Ureter (tissue), 1 donor: ENCODE data around the gene KDM4B. TPM values are rescaled to one million over a fixed set of nuclear protein-coding genes. Genes with fewer than 3 reads are reported as not detected.

Experiments
- DNase-seq: peaks from one replicate; pipeline ENCODE4 v3.0.0-alpha.2; 2020; ENCODE audit warnings: low spot score
- total RNA-seq: library from RNA; stranded (reverse); gene quantifications from one replicate; pipeline ENCODE4 v1.2.4, GENCODE V29; 2023
- donor health status: DM: yes; HTN: yes; CAD: no.

KDM4B gene
- total RNA-seq, 1 donor from 2014 or later: 58.3 TPM

GRCh38 chr19:5086725-5087439, 118.0 kb downstream of the KDM4B start:
- no peak for DNase-seq

GRCh38 chr19:5089283-5089682, 120.4 kb downstream of the KDM4B start:
- DNase-seq: no peak

GRCh38 chr19:5090465-5091017, 121.6 kb downstream of the KDM4B start:
- no peak for DNase-seq

GRCh38 chr19:5091018-5091683, 122.2 kb downstream of the KDM4B start:
- no peak for DNase-seq

- DNase-seq: no peak
Measured at GRCh38 chr19:5091684-5092480, 123.0 kb downstream of the KDM4B start.

- DNase-seq: no peak
Measured at GRCh38 chr19:5092481-5092843, 123.5 kb downstream of the KDM4B start.

- DNase-seq: no peak
Measured at GRCh38 chr19:5093297-5093928, 124.5 kb downstream of the KDM4B start.

GRCh38 chr19:5093948-5094718, 125.2 kb downstream of the KDM4B start:
- no peak for DNase-seq

- no peak for DNase-seq
Measured at GRCh38 chr19:5094768-5095567, 126.1 kb downstream of the KDM4B start.

GRCh38 chr19:5095568-5095850, 126.6 kb downstream of the KDM4B start:
- DNase-seq: no peak

- DNase-seq: no peak
Measured at GRCh38 chr19:5096536-5096935, 127.6 kb downstream of the KDM4B start.

GRCh38 chr19:5097331-5097930, 128.5 kb downstream of the KDM4B start:
- no peak for DNase-seq

- DNase-seq: no peak
Measured at GRCh38 chr19:5097959-5098623, 129.2 kb downstream of the KDM4B start.

- DNase-seq: no peak
Measured at GRCh38 chr19:5098646-5099045, 129.7 kb downstream of the KDM4B start.

- no peak for DNase-seq
Measured at GRCh38 chr19:5099701-5100221, 130.8 kb downstream of the KDM4B start.

- DNase-seq: no peak
Measured at GRCh38 chr19:5101871-5102270, 133.0 kb downstream of the KDM4B start.

GRCh38 chr19:5102520-5102919, 133.6 kb downstream of the KDM4B start:
- no peak for DNase-seq

- peak; percentile 68 for DNase-seq
Measured at GRCh38 chr19:5103061-5103701, 134.3 kb downstream of the KDM4B start.
